ENCODE measurements around the gene BRD3OS. TPM values are rescaled to one million over a fixed set of nuclear protein-coding genes. Genes with fewer than 3 reads are reported as not detected.

The BRD3OS gene
- 14.3 TPM for total RNA-seq

- peak; percentile 89 to 100 (median 99) for DNase-seq (ENCODE audit: low read depth in 2 of 3, low spot score in 2 of 3)
These were observed at the start of gene BRD3OS for GRCh38 chr9:134024828-134025605. Gene BRD3OS (plus strand): TSS chr9:134025481. CDS start chr9:134026748, 1,267 bp downstream.

DNA sequence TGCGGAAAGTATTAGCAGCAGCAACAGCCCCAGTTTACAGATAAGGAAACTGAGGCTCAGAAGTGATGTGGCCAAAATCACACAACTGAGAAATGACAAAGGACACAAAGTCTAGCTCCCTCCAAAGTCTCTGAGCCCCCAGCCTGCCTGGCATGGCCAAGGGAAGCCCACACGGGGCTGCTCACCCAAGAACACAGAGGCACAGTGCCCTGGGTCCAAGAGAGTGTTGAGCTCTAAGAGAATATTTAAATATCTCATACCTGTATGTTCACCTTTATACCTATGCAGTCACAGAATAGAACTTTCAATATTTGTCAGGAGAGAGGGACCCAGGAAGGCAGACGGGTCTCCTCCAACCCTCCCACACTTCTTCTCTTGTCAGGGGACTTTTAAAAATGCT is 49.8 kb upstream of the BRD3OS start:
- no peak for DNase-seq (ENCODE audit: low read depth in 2 of 3, low spot score in 2 of 3)

DNA sequence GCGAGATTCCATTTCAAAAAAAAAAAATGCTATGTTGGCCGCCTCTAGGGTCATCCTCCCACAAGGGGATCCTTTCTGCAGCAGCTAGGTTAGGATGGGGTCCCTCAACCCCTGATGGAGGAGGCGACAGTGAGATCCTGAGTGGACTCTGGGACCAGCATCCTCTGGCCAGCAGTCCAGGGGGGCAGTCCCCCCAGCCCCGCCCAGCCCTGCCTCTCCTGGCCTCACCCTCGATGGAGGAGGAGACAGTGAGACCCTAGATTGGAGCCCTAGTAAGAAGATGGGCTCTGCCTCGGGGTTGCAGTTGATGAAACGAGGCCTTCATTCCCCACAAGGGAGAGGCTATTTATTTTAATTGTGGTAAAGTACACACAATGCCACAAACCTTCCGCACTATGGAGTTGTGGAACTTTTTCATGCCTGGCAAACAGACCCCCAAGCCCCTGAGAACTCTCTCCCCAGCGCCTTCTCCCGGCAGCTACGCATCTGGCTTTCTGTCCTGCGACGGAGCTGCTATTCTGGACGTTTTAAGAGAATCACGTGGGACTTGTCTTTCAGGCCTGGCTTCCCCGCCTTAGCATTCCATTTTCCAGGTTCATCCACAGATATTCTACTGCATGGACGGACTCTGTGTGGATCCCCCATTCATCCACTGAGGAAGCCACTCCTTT is 49.0 kb upstream of the BRD3OS start:
- DNase-seq (ENCODE audit: low read depth in 2 of 3, low spot score in 2 of 3): no peak

DNA sequence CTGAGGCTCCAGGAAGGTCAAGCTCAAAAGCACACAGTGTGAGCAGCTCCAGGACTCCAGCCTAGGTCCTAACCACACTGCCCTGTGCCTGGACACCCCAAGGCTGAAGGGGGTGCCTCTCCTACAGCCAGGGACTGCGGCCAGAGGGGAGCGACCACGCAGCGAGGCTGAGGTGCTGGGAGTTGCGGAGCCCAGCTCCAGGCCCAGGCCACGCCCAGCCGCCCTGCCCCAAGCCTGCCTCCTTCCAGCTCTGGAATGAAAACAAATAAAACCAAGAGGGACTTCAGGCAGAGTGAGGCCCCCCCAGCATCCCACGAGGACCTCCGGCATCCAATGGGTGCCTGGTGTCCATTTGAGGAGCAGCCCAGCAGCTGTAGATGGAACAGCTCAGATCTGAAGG is 48.4 kb upstream of the BRD3OS start:
- no peak for DNase-seq (ENCODE audit: low read depth in 2 of 3, low spot score in 2 of 3)

DNA sequence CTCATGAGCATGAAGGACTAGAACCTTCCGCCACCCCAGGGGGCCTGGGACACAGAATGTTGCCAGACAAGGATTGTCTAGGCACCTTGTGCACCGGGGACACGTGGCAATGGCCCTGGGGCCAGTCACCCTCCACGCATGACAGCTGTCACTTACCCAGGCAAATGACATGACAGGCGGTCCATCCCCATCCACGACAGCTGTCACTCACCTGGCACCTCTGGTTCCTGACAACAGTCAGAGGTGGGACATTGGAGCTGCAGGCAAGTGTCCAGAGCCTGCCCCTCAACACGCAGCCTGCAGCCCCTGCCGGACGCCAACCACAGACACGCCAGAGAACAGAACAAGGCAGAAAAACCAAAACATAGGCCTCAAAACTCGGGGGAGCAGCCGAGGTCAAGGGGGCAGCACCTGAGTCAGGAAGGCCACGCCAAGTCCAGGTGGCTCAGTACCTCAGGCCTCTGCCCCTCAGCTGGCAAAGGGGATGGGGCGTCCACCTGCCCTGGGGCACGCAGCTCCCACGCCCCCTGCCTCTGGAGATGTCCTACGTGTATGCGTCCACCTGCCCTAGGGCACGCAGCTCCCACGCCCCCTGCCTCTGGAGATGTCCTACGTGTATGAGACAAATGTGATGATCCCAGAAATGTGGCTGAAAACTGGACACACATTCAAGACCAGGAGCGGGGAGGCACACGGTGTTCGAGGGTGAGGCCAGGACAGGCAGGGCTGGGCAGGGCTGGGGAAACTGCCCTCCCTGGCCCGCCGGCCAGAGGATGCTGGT is 47.7 kb upstream of the BRD3OS start:
- DNase-seq (ENCODE audit: low read depth in 2 of 3, low spot score in 2 of 3): no peak

GRCh38 chr9:133978226-133978898 is 46.9 kb upstream of the BRD3OS start:
- DNase-seq (ENCODE audit: low read depth in 2 of 3, low spot score in 2 of 3): no peak

DNA sequence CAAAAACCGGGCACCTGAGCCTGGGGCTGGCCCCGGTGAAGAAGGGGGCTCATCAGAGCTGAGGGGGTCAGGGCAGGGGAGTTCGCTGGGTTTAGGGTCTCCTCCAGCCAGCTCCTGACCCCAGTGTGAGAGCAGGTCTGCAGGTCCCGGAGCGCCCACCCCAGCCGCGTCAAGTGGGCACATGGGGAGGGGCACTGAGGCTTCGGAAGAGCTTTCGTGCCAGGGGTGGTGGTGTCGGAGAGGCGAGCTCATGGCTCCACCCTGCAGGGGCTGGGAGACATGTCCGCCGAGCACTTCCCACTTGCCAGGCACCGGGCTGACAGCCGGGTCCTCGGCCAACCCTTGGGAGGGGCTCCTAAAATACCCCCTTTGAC is 46.4 kb upstream of the BRD3OS start:
- DNase-seq (ENCODE audit: low read depth in 2 of 3, low spot score in 2 of 3): no peak

GRCh38 chr9:133979273-133979920 is 45.9 kb upstream of the BRD3OS start:
- DNase-seq (ENCODE audit: low read depth in 2 of 3, low spot score in 2 of 3): no peak

DNA sequence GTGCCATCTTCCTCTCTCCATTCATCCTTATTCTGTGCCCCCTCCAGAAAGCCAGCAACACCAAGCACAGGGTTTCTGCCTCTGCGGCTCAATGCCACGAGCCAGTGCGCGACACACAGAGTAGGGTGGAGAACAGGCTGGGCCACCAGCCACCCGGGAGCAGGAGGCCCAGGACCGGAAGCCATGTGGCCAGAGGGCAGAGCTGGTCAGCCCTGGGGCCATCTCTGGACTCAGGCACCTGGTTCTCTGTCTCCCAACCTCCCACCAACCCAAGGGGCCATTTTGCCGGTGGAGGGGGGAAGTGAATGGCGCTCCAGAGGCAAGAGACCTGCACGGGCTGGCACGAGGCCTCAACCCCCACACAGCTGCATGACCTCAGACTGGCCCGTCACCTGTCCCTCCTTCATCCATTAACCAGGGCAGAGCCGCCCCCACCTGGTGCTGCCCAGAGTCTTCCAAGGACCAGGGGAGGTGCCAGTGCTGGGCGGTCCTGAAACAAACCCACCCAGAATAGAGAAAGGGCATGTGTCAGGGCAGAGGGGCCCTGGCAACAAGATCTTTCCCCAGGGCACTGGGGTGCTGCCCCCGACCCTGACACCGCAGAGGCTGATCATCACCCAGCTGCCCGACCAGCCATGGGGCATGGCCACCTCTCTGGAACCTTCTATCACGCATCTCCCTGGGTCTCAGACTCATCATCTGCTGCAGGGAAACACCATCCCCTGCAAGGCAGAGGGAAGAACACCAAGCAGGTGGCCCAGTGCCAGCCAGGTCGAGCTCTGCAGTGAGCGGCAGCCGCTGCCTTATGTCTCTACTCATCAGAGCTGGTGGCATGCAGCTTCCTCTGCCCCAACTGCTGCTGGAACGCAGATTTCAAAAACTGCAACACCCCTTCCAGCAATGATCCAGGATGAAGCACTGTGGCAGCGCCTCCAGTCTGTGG is 45.1 kb upstream of the BRD3OS start:
- DNase-seq (ENCODE audit: low read depth in 2 of 3, low spot score in 2 of 3): no peak

GRCh38 chr9:133980864-133981588 is 44.3 kb upstream of the BRD3OS start:
- DNase-seq (ENCODE audit: low read depth in 2 of 3, low spot score in 2 of 3): no peak

GRCh38 chr9:133981589-133981957 is 43.7 kb upstream of the BRD3OS start:
- no peak for DNase-seq (ENCODE audit: low read depth in 2 of 3, low spot score in 2 of 3)

DNA sequence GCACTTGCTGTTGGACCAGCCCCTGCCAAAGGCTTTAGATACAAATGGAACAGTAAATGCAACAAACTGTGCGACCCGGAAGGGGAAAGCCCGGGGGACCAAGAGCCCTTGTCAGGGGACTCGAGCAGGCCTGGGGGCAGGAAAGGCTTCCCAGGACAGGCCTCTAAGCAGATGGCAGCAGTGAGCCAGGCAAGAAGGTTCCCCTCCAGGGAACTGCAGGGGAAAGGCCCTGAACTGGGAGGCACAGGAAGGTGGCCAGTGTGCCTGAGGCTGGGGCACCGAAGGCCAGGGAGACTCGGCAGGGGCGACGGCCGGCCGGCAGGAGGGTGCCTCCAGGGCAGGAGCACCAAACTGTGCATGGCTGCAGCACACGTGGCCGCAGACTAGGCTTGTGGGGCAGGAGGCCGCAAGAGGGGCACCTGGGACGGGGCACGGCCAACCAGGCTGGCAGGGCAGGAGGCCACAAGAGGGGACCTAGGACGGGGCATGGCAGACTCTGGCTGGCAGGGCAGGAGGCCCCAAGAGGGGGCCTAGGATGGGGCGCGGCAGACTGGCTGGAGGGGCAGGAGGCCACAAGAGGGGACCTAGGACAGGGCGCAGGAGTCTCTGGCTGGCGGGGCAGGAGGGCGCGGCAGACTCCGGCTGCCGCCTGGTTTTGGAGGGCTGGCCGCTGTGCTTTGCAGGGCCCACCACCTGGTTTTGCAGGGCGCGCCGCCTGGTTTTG is 43.2 kb upstream of the BRD3OS start:
- no peak for DNase-seq (ENCODE audit: low read depth in 2 of 3, low spot score in 2 of 3)

DNA sequence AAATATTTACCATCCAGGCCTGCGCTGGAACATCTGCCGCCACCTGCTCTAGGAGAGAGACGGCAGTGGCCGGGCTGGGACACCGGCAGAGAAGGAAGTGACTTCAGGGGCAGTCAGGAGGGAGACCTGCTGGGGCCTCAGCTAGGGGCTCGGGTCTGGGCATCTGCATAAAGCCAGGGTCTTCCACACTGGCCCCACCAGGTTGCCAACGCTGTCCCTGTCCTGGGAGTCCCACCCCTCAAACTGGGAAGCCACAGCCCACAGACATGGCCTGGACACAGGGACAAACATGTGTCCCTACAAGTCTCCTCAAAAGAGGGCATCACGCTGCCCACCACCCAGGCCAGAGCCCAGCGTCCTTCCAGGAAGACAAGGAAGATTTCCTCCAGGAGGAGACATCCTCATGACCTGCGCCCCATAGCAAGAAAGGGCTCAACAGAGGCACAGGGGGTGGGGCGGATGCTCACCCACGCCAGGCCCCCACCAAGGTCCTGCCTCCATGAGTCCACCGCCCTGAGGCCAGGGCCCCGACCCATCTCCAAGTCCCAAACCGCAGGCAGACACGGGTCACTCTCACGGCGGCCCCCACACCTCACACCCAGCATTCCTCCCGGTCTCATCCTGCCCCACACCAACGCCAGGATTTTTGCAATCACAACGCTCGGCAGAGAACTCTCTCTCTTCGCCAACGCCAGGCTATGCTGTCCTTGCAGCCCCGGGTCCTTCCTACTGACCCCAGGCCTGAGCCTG is 42.1 kb upstream of the BRD3OS start:
- DNase-seq (ENCODE audit: low read depth in 2 of 3, low spot score in 2 of 3): no peak

- no peak for DNase-seq (ENCODE audit: low read depth in 2 of 3, low spot score in 2 of 3)
These were observed 39.2 kb upstream of the BRD3OS start for GRCh38 chr9:133986061-133986460.

DNA sequence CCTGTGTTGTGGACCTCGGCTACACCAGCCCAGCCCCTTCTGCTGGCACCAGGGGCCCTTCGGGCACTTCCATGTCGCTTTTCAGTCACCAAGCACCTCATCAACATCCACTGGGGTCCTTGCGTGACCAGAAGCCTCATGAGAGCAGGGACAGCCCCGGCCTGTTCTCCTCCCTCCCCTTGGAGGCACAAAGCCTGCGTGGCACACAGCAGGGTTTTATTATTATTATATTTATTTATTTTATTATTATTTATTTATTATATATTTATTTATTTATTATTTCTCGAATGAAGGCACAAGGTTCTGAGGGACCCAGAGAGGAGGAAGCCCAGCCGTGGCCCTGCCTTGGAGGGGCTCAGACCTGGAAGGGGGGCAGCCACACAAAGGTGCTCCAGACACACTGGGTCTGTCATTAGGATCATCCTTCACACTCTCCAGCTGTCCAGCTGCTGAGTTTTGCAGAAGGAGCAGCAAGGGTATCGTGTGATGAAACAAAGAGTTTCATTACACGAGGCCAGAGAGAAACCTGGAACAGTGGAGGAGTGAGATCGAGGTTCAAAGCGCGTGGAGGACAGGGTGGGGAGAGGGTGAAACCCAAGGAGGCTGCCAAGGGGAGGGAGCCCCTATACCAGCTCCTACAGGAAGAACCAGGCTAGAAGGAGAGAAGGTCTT is 38.4 kb upstream of the BRD3OS start:
- DNase-seq (ENCODE audit: low read depth in 2 of 3, low spot score in 2 of 3): no peak

GRCh38 chr9:133987446-133987788 is 37.9 kb upstream of the BRD3OS start:
- DNase-seq (ENCODE audit: low read depth in 2 of 3, low spot score in 2 of 3): no peak
